ENCODE results near the gene PJVK. TPM values are rescaled to one million over a fixed set of nuclear protein-coding genes. Genes with fewer than 3 reads are reported as not detected.

Gene PJVK
- total RNA-seq, 6 donors from 2014 or later, result 1.7 to 3.7 (median 2.1) TPM; not detected in 1

- 86 to 94% methylated on average over 1 of the region's 1 CpG for WGBS, 2 donors
- Histone ChIP-seq H3K27me3 (no peaks in the 10 kb centered on the region), H3K36me3 (peaks cover 0 to 66% (median 27%) of the 10 kb centered on the region in 4 donors), H3K4me3 (no peak overlapping the region), H3K27ac (no peak overlapping the region), H3K9me3 (peaks cover 0 to 6% (median 0%) of the 10 kb centered on the region in 4 donors), H3K4me1 (no peaks in the 10 kb centered on the region)
- DNase-seq, result no peak
- no peak for ATAC-seq (ENCODE audit: low FRiP score in 2 of 2)
- TF ChIP-seq CTCF (IDR thresholded peaks at IDR 0.05) (no peak), POLR2A (IDR thresholded peaks at IDR 0.05) (no peak), EP300 (IDR thresholded peaks at IDR 0.05) (no peak), POLR2AphosphoS5 (IDR thresholded peaks at IDR 0.05) (no peak)
Observed at GRCh38 chr2:178428396-178428806, 22.8 kb upstream of the PJVK start.

DNA sequence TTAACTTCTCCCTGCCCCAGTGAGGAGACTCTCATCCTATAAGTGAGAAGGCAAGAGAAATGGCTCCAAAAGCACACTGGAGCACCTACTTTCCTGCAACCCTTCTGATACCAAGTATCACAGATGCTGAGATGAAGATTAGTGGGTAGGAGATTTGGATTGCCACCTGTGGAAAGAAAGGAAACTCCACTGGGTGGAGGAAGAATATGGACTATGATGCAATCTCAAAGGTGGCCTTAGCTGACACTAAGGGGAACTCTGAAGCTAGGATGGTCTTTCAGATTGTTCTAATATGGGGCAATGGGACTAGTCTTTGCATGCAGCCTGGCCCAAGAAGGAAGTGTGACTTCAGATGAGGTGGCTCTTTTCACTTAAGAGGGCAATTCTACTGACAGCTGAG, 21.8 kb upstream of the PJVK start:
- peaks cover 0 to 6% (median 0%) of the 10 kb centered on the region in 4 donors for H3K9me3 ChIP-seq
- H3K4me1 ChIP-seq, result no peaks in the 10 kb centered on the region
- peaks cover 3 to 75% (median 35%) of the 10 kb centered on the region in 4 donors for H3K36me3 ChIP-seq
- DNase-seq (no peak), ATAC-seq (ENCODE audit: low FRiP score in 2 of 2) (no peak)
- H3K4me3 ChIP-seq, result no peak overlapping the region
- TF ChIP-seq CTCF (IDR thresholded peaks at IDR 0.05) (no peak), POLR2AphosphoS5 (IDR thresholded peaks at IDR 0.05) (no peak), EP300 (IDR thresholded peaks at IDR 0.05) (no peak), POLR2A (IDR thresholded peaks at IDR 0.05) (no peak)
- no peaks in the 10 kb centered on the region for H3K27me3 ChIP-seq
- H3K27ac ChIP-seq, result no peak overlapping the region

GRCh38 chr2:178436662-178437061, 14.5 kb upstream of the PJVK start:
- WGBS, 2 donors, result 83 to 88% methylated on average over 2 of the region's 2 CpGs
- no peak for ATAC-seq (ENCODE audit: low FRiP score in 2 of 2)
- peaks cover 12 to 93% (median 47%) of the 10 kb centered on the region in 4 donors for H3K36me3 ChIP-seq

GRCh38 chr2:178441426-178441825, 9.8 kb upstream of the PJVK start:
- H3K9me3 ChIP-seq, result no peaks in the 10 kb centered on the region
- ATAC-seq (ENCODE audit: low FRiP score in 2 of 2), result no peak
- H3K4me3 ChIP-seq, result no peak overlapping the region
- H3K27ac ChIP-seq, result no peak overlapping the region
- no peaks in the 10 kb centered on the region for H3K27me3 ChIP-seq
- DNase-seq, result no peak
- no peak for TF ChIP-seq CTCF (IDR thresholded peaks at IDR 0.05)
- no peak for TF ChIP-seq POLR2AphosphoS5 (IDR thresholded peaks at IDR 0.05)
- TF ChIP-seq POLR2A (IDR thresholded peaks at IDR 0.05), result no peak
- TF ChIP-seq EP300 (IDR thresholded peaks at IDR 0.05), result no peak
- no peaks in the 10 kb centered on the region for H3K4me1 ChIP-seq
- WGBS, 2 donors, result 95 to 96% methylated on average over 2 of the region's 2 CpGs
- peaks cover 30 to 93% (median 56%) of the 10 kb centered on the region in 4 donors for H3K36me3 ChIP-seq

More at GRCh38 chr2:178436662-178437061, 14.5 kb upstream of the PJVK start:
- Histone ChIP-seq H3K4me1 (no peaks in the 10 kb centered on the region), H3K4me3 (no peak overlapping the region), H3K27ac (no peak overlapping the region), H3K9me3 (no peaks in the 10 kb centered on the region), H3K27me3 (no peaks in the 10 kb centered on the region)
- TF ChIP-seq POLR2AphosphoS5 (IDR thresholded peaks at IDR 0.05) (no peak), EP300 (IDR thresholded peaks at IDR 0.05) (no peak), CTCF (IDR thresholded peaks at IDR 0.05) (no peak), POLR2A (IDR thresholded peaks at IDR 0.05) (no peak)
- no peak for DNase-seq

- H3K4me1 ChIP-seq, result peaks cover 20 to 26% (median 21%) of the 10 kb centered on the region in 4 donors
- peak overlapping the region in 1 of 4 donors; percentile 96 for H3K27ac ChIP-seq
- DNase-seq (no peak), ATAC-seq (ENCODE audit: low FRiP score in 2 of 2) (no peak)
- no peaks in the 10 kb centered on the region for H3K27me3 ChIP-seq
- H3K36me3 ChIP-seq, result peaks cover 20 to 36% (median 25%) of the 10 kb centered on the region in 4 donors
- no peak for TF ChIP-seq CTCF (IDR thresholded peaks at IDR 0.05)
- no peak for TF ChIP-seq EP300 (IDR thresholded peaks at IDR 0.05)
- no peak for TF ChIP-seq POLR2A (IDR thresholded peaks at IDR 0.05)
- TF ChIP-seq POLR2AphosphoS5 (IDR thresholded peaks at IDR 0.05), result no peak
- peak overlapping the region in 2 of 4 donors; percentile 70 to 80 for H3K4me3 ChIP-seq
- WGBS, 2 donors, result 78 to 82% methylated on average over 4 of the region's 4 CpGs
- H3K9me3 ChIP-seq, result no peaks in the 10 kb centered on the region
Observed at GRCh38 chr2:178448968-178449661, 2.1 kb upstream of the PJVK start.
